HG03442 (cell line): ENCODE measurements around the gene UBE2G1.
A peak's percentile ranks its signal among the peaks of the same experiment; 100 is the strongest.
"Not testable (repeated sequence)": the region's sequence is repeated elsewhere in the genome, so short reads cannot be mapped to it uniquely, and the experiment has no call there.

ENCODE experiments used
- ATAC-seq: cut with Tn5 transposase; IDR thresholded peaks from one replicate; pipeline ENCODE4 v1.9.1; 2021; ENCODE audit warnings: mild to moderate bottlenecking, moderate library complexity; ENCODE audit not compliant: unreplicated experiment

UBE2G1 gene

DNA sequence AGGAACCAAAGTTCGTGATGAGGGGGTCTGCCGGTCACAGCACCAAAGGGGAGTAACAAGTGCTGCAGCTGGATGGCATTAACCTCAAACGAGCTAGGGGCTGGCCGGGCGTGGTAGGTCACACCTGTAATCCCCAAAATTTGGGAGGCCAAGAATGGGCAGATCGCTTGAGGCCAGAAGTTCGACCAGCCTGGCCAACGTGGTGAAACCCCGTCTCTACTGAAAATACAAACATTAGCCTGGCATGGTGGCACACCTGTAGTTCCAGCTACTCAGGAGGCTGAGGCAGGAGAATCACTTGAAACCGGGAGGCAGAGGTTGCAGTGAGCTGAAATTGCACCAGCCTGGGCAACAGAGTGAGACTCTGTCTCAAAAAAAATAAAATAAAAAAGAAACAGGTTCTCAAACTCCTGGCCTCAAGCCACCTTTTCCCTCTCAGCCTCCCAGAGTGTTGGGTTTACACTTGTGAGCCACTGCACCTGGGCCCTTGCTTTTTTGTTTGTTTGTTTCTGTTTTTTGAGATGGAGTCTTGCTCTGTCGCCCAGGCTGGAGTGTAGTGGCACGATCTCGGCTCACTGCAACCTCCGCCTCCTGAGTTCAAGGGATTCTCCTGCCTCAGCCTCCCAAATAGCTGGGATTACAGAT is 9.4 kb upstream of the UBE2G1 start:
- ATAC-seq, result not testable (repeated sequence)

- ATAC-seq, result peak; percentile 62
Observed at GRCh38 chr17:4375039-4375748, 8.7 kb upstream of the UBE2G1 start.

GRCh38 chr17:4369557-4370230 is 3.2 kb upstream of the UBE2G1 start:
- no peak for ATAC-seq

GRCh38 chr17:4368341-4368740 is 1.9 kb upstream of the UBE2G1 start:
- no peak for ATAC-seq

DNA sequence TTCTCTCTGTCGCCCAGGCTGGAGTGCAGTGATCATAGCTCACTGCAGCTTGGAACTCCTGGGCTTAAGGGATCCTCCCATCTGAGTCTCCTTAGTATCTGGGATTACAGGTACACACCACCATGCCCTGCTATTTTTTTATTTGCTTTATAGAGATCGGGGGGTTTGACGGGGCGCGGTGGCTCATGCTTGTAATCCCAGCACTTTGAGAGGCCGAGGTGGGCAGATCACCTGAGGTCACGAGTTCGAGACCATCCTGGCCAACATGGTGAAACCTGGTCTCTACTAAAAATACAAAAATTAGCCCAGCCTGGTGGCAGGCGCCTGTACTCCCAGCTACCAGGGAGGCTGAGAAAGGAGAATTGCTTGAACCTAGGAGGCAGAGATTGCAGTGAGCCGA is 702 bp upstream of the UBE2G1 start:
- not testable (repeated sequence) for ATAC-seq

DNA sequence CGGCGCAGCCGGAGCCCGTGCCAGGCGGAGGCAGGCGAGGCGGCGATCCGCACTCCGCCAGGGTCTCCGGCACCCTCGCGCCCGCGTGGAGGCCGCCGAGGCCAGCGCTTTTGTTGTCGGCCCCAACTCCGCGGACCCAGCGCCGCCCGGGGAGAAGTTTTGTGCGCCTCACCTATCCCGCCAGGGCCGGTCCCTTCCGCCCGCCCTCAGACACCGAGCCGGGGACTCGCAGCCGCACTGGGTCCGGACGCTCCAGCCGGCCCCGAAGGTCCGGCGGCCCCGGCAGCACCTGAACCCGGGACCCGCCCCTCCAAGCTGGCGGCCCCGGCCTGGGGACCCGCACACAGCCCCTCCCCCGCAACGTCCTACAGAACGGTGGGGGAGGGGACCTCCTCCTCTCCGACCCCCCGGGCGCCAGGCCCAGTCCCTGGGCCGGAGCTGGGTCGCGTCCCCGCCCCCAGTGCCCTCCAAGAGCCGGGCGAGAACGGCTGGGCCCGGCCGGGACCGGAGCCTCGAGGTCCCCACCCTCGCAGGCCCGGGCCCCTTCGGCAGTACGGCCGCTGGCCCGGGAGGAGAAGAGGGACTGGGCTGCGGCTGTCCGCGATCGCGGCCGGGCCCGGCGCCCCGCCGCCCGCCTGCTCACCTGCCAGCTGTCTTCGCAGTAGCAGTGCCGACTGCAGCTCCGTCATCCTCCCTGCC is 698 bp downstream of the UBE2G1 start:
- ATAC-seq, result peak; percentile 19

DNA sequence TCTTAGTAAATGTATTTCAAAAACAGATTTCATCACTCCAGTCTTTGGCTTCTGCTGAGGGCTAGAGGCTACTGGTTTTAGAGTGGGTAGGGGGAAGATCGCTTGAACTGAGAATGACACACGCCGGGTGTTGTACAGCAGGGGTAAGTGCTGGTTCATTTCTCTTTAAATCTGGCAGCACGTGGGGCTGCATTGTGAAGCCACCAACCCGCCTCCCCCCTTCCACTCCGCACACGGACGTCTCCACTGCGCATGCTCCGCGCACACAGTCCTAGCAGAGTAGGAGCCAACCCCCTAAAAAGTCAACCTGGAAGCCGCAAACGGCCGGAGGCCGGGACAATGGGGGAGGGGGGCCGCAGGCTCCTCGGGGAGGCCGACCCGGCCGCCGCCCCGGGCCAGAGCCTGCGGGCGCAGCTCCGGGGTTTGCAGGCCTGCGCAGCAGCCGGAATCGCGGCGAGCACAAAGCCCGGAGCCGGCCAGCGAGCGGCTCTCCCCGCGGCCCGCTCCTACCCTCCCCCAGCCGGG is 1.3 kb downstream of the UBE2G1 start:
- peak; percentile 39 for ATAC-seq

GRCh38 chr17:4364622-4365041 is 1.8 kb downstream of the UBE2G1 start:
- ATAC-seq, result no peak

DNA sequence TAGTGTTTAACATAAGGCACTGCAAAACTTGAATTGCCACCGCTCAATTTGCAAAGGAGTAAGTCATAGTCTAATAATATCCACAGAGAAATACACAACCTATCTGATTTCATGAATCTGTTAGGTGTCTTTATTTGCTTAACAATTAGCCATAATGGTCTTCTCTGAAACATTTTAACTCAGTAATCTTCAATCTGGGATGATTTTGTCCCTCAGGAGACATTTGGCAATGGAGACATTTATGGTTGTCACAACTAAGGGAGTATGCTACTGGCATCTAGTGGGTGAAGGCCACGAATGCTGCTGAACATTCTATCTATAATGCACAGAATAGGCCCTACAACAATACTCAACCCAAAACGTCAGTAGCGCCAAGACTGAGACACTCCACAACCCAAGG is 4.3 kb downstream of the UBE2G1 start:
- ATAC-seq, result no peak

GRCh38 chr17:4358154-4358553 is 8.3 kb downstream of the UBE2G1 start:
- peak; percentile 53 for ATAC-seq

DNA sequence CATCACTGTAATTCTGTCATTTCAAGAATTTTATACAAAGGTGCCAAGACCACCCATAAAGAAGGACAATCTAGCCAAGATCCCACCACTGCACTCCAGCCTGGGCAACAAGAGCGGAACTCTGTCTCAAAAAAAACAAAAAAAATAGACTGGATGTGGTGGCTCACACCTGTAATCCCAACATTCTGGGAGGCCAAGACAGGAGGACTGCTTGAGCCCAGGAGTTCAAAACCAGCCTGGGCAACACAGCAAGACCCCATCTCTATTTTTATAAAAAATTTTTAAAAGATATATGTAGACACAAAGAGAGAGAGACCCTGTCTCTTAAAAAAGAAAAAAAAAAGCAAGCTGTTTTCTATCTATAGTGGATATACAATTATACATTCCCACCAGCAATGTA is 8.8 kb downstream of the UBE2G1 start:
- ATAC-seq, result no peak

GRCh38 chr17:4357030-4357628 is 9.3 kb downstream of the UBE2G1 start:
- no peak for ATAC-seq

GRCh38 chr17:4354862-4355514 is 11.5 kb downstream of the UBE2G1 start:
- ATAC-seq, result no peak

GRCh38 chr17:4354206-4354605 is 12.3 kb downstream of the UBE2G1 start:
- ATAC-seq, result no peak

GRCh38 chr17:4350214-4350613 is 16.3 kb downstream of the UBE2G1 start:
- not testable (repeated sequence) for ATAC-seq

- no peak for ATAC-seq
Observed at GRCh38 chr17:4345581-4346252, 20.8 kb downstream of the UBE2G1 start.

GRCh38 chr17:4344926-4345325 is 21.5 kb downstream of the UBE2G1 start:
- ATAC-seq, result no peak

DNA sequence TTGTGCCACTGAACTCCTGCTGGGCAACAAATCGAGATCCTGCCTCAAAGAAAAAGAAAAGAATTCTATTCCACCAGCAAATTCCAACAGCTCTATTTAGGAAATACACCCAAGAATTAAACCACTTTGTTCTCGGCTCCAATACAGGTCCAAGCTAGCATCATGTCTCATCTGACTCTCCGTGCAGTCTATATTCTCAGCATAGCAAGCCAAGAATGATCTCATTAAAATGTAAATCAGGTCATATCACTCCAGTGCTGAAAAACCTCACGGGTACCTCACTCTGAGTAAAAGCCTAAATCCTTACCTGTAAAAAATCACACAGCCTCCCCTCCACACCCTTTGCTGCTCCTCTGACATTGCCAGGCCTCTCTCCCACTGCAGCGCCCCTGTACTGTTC is 23.9 kb downstream of the UBE2G1 start:
- ATAC-seq, result no peak

GRCh38 chr17:4341616-4341977 is 24.9 kb downstream of the UBE2G1 start:
- ATAC-seq, result no peak
